ENCODE results near the gene ANXA3. TPM values are rescaled to one million over a fixed set of nuclear protein-coding genes. Genes with fewer than 3 reads are reported as not detected.

The ANXA3 gene
- total RNA-seq, 2 donors from 2014 or later, result 43.3 to 144 TPM

DNA sequence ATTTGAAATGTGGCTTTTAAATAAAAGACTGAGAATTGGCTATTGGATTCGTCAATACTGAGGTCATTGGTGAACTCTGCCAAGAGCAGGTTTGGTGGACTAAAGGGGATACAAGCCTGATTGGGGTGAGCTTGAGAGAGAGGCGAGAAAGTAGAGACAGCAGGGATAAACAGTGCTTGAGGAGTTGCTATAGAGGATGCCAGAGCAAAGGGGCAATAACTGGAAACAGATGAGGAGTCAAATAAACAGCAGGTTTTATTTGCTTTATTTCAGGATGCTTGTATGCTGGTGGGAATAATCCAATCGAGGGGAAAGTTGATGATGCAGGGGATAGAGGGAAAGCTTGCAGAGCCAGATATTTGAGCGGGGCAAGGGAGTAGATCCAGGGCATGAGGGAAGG, 24.0 kb upstream of the ANXA3 start:
- Histone ChIP-seq H3K27ac (no peak overlapping the region), H3K4me3 (no peak overlapping the region), H3K4me1 (replicated peaks) (no peaks in the 10 kb centered on the region), H3K27me3 (replicated peaks; ENCODE audit: insufficient read depth) (no peaks in the 10 kb centered on the region), H3K9me3 (no peaks in the 10 kb centered on the region), H3K36me3 (no peaks in the 10 kb centered on the region)
- intact Hi-C loops (cut with DNase I), result no loop called here
- DNase-seq (ENCODE audit: low spot score), result no peak
- TF ChIP-seq POLR2AphosphoS5 (IDR thresholded peaks at IDR 0.05) (no peak), POLR2A (IDR thresholded peaks at IDR 0.05) (no peak)
- TF ChIP-seq, protein P1, sequence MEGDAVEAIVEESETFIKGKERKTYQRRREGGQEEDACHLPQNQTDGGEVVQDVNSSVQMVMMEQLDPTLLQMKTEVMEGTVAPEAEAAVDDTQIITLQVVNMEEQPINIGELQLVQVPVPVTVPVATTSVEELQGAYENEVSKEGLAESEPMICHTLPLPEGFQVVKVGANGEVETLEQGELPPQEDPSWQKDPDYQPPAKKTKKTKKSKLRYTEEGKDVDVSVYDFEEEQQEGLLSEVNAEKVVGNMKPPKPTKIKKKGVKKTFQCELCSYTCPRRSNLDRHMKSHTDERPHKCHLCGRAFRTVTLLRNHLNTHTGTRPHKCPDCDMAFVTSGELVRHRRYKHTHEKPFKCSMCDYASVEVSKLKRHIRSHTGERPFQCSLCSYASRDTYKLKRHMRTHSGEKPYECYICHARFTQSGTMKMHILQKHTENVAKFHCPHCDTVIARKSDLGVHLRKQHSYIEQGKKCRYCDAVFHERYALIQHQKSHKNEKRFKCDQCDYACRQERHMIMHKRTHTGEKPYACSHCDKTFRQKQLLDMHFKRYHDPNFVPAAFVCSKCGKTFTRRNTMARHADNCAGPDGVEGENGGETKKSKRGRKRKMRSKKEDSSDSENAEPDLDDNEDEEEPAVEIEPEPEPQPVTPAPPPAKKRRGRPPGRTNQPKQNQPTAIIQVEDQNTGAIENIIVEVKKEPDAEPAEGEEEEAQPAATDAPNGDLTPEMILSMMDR (IDR thresholded peaks at IDR 0.05), result no peak
- WGBS, result 86% methylated on average over 4 of the region's 4 CpGs

- Histone ChIP-seq H3K4me3 (no peak overlapping the region), H3K36me3 (no peaks in the 10 kb centered on the region), H3K27me3 (replicated peaks; ENCODE audit: insufficient read depth) (no peaks in the 10 kb centered on the region), H3K4me1 (replicated peaks) (no peaks in the 10 kb centered on the region), H3K27ac (no peak overlapping the region), H3K9me3 (no peaks in the 10 kb centered on the region)
- intact Hi-C loops (cut with DNase I), result no loop called here
- TF ChIP-seq POLR2A (IDR thresholded peaks at IDR 0.05) (no peak), POLR2AphosphoS5 (IDR thresholded peaks at IDR 0.05) (no peak)
- TF ChIP-seq, protein P1 (IDR thresholded peaks at IDR 0.05), result no peak
- 52% methylated on average over 3 of the region's 3 CpGs for WGBS
- no peak for DNase-seq (ENCODE audit: low spot score)
These were observed 23.2 kb upstream of the ANXA3 start for GRCh38 chr4:78528327-78528726.

- TF ChIP-seq POLR2AphosphoS5 (IDR thresholded peaks at IDR 0.05) (no peak), POLR2A (IDR thresholded peaks at IDR 0.05) (no peak)
- TF ChIP-seq, protein P1 (IDR thresholded peaks at IDR 0.05), result no peak
- no peaks in the 10 kb centered on the region for H3K4me1 ChIP-seq (replicated peaks)
- no peaks in the 10 kb centered on the region for H3K27me3 ChIP-seq (replicated peaks; ENCODE audit: insufficient read depth)
- H3K27ac ChIP-seq, result no peak overlapping the region
- no peak for DNase-seq (ENCODE audit: low spot score)
- 93% methylated on average over 2 of the region's 2 CpGs for WGBS
- no peak overlapping the region for H3K4me3 ChIP-seq
- intact Hi-C loops (cut with DNase I), result no loop called here
- no peaks in the 10 kb centered on the region for H3K9me3 ChIP-seq
- H3K36me3 ChIP-seq, result no peaks in the 10 kb centered on the region
These were observed 21.9 kb upstream of the ANXA3 start for GRCh38 chr4:78529569-78530209.

- Histone ChIP-seq H3K27me3 (replicated peaks; ENCODE audit: insufficient read depth) (no peaks in the 10 kb centered on the region), H3K36me3 (no peaks in the 10 kb centered on the region), H3K4me1 (replicated peaks) (no peaks in the 10 kb centered on the region), H3K27ac (no peak overlapping the region), H3K9me3 (no peaks in the 10 kb centered on the region), H3K4me3 (no peak overlapping the region)
- TF ChIP-seq, protein P1 (IDR thresholded peaks at IDR 0.05), result no peak
- TF ChIP-seq POLR2A (IDR thresholded peaks at IDR 0.05), result no peak
- no peak for TF ChIP-seq POLR2AphosphoS5 (IDR thresholded peaks at IDR 0.05)
- DNase-seq (ENCODE audit: low spot score), result no peak
- WGBS, result 83% methylated on average over 1 of the region's 1 CpG
- intact Hi-C loops (cut with DNase I), result no loop called here
These were observed 19.5 kb upstream of the ANXA3 start for GRCh38 chr4:78532046-78532445.

GRCh38 chr4:78533854-78534253, 17.7 kb upstream of the ANXA3 start:
- no peaks in the 10 kb centered on the region for H3K36me3 ChIP-seq
- no peak overlapping the region for H3K27ac ChIP-seq
- WGBS, result 73% methylated on average over 5 of the region's 5 CpGs
- H3K4me1 ChIP-seq (replicated peaks), result no peaks in the 10 kb centered on the region
- no peak for DNase-seq (ENCODE audit: low spot score)
- H3K9me3 ChIP-seq, result no peaks in the 10 kb centered on the region
- H3K27me3 ChIP-seq (replicated peaks; ENCODE audit: insufficient read depth), result no peaks in the 10 kb centered on the region
- TF ChIP-seq, protein P1 (IDR thresholded peaks at IDR 0.05), result no peak
- TF ChIP-seq POLR2A (IDR thresholded peaks at IDR 0.05) (no peak), POLR2AphosphoS5 (IDR thresholded peaks at IDR 0.05) (no peak)
- no peak overlapping the region for H3K4me3 ChIP-seq
- intact Hi-C loops (cut with DNase I), result no loop called here
